Mucosa of descending colon (tissue), 3 donors: ENCODE data around the gene RAB3D. TPM values are rescaled to one million over a fixed set of nuclear protein-coding genes. Genes with fewer than 3 reads are reported as not detected.

Experiments
- ATAC-seq: fragments of 200-7000 bp; cut with Tn5 transposase; one replicate; pipeline ENCODE4 v1.9.1; 2020; ENCODE audit warnings: mild to moderate bottlenecking, moderate library complexity
- DNase-seq, 3 donors: peaks; one replicate each; pipeline ENCODE4 v3.0.0-alpha.2; 2020
- H3K36me3 ChIP-seq: fragments of 200-600 bp; one replicate; pipeline ENCODE4 v1.8.0; 2021; ENCODE audit warnings: low read depth, mild to moderate bottlenecking
- H3K4me1 ChIP-seq: fragments of 200-600 bp; one replicate; pipeline ENCODE4 v1.8.0; 2021; ENCODE audit warnings: low read depth, mild to moderate bottlenecking
- H3K4me3 ChIP-seq: fragments of 200-600 bp; one replicate; pipeline ENCODE4 v1.8.0; 2021; ENCODE audit warnings: mild to moderate bottlenecking
- H3K9me3 ChIP-seq: fragments of 200-600 bp; one replicate; pipeline ENCODE4 v1.8.0; 2021; ENCODE audit warnings: mild to moderate bottlenecking
- intact Hi-C, 2 donors: fragments of 100-400 bp; cut with DNase I in 1 of 2; cut with micrococcal nuclease in 1 of 2; formaldehyde crosslinking; loops; one replicate each; pipeline versions ENCODE4 v1.11.0 to v1.11.1; 2022; cut with DNase I, micrococcal nuclease
- total RNA-seq, 3 donors: library from RNA; stranded (reverse); fragmentation: NEBNext Ultra II Directional in 2 of 3; extraction: Animal tissue kit (Norgen Biotek cat#: 25700) in 2 of 3; gene quantifications; one replicate each; pipeline versions ENCODE4 v1.2.1 to v1.2.4, GENCODE V29; 2021 to 2023
- TF ChIP-seq, protein P1 (sequence below): fragments of 200-600 bp; IDR thresholded peaks from one replicate; pipeline ENCODE4 v1.8.0; 2022; ENCODE audit warnings: antibody characterized with exemption, mild to moderate bottlenecking
- donor health status: DM: no; HTN: no; CAD: no; lungs with moderate emphysema.
- donor health status: DM: no; HTN: no; CAD: no.
- donor health status: DM: no; HTN: yes; CAD: no.

Gene RAB3D
- total RNA-seq, 3 donors from 2014 or later, result 21.0 to 34.9 (median 33.9) TPM

GRCh38 chr19:11370744-11371143 is 31.3 kb upstream of the RAB3D start:
- DNase-seq (no peak), ATAC-seq (no peak)
- H3K4me1 ChIP-seq, result peaks cover 13% of the 10 kb centered on the region
- no peaks in the 10 kb centered on the region for H3K9me3 ChIP-seq
- H3K36me3 ChIP-seq, result no peaks in the 10 kb centered on the region
- TF ChIP-seq, protein P1, sequence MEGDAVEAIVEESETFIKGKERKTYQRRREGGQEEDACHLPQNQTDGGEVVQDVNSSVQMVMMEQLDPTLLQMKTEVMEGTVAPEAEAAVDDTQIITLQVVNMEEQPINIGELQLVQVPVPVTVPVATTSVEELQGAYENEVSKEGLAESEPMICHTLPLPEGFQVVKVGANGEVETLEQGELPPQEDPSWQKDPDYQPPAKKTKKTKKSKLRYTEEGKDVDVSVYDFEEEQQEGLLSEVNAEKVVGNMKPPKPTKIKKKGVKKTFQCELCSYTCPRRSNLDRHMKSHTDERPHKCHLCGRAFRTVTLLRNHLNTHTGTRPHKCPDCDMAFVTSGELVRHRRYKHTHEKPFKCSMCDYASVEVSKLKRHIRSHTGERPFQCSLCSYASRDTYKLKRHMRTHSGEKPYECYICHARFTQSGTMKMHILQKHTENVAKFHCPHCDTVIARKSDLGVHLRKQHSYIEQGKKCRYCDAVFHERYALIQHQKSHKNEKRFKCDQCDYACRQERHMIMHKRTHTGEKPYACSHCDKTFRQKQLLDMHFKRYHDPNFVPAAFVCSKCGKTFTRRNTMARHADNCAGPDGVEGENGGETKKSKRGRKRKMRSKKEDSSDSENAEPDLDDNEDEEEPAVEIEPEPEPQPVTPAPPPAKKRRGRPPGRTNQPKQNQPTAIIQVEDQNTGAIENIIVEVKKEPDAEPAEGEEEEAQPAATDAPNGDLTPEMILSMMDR, result no peak
- intact Hi-C loops, result no loop called here
- H3K4me3 ChIP-seq, result no peak overlapping the region

- intact Hi-C loops, result no loop called here
- no peak overlapping the region for H3K4me3 ChIP-seq
- DNase-seq, result no peak
- ATAC-seq, result no peak
- TF ChIP-seq, protein P1, result no peak
- no peaks in the 10 kb centered on the region for H3K36me3 ChIP-seq
- no peaks in the 10 kb centered on the region for H3K4me1 ChIP-seq
- no peaks in the 10 kb centered on the region for H3K9me3 ChIP-seq
These were observed 28.1 kb upstream of the RAB3D start for GRCh38 chr19:11367528-11367927.

GRCh38 chr19:11365557-11366117 is 26.2 kb upstream of the RAB3D start:
- no peak for DNase-seq
- no peaks in the 10 kb centered on the region for H3K9me3 ChIP-seq
- H3K36me3 ChIP-seq, result no peaks in the 10 kb centered on the region
- intact Hi-C loops, result no loop called here
- no peak overlapping the region for H3K4me3 ChIP-seq
- H3K4me1 ChIP-seq, result peaks cover 12% of the 10 kb centered on the region
- ATAC-seq, result no peak
- TF ChIP-seq, protein P1, result no peak

- DNase-seq (no peak), ATAC-seq (no peak)
- Histone ChIP-seq H3K4me3 (no peak overlapping the region), H3K4me1 (peaks cover 12% of the 10 kb centered on the region), H3K9me3 (no peaks in the 10 kb centered on the region), H3K36me3 (no peaks in the 10 kb centered on the region)
- TF ChIP-seq, protein P1, result no peak
- intact Hi-C loops, result no loop called here
These were observed 25.5 kb upstream of the RAB3D start for GRCh38 chr19:11364935-11365334.

GRCh38 chr19:11364296-11364904 is 24.9 kb upstream of the RAB3D start:
- TF ChIP-seq, protein P1, result no peak
- DNase-seq, result no peak
- no peaks in the 10 kb centered on the region for H3K36me3 ChIP-seq

More at GRCh38 chr19:11364296-11364904, 24.9 kb upstream of the RAB3D start:
- intact Hi-C loops, result no loop called here
- H3K4me3 ChIP-seq, result no peak overlapping the region
- ATAC-seq, result no peak
- H3K4me1 ChIP-seq, result peaks cover 12% of the 10 kb centered on the region
- no peaks in the 10 kb centered on the region for H3K9me3 ChIP-seq
